H9 (cell line): ENCODE measurements around the gene PRKAG2. TPM values are rescaled to one million over a fixed set of nuclear protein-coding genes. Genes with fewer than 3 reads are reported as not detected.

Experiments used
- DNase-seq: peaks from one replicate; pipeline ENCODE4 v3.0.0-alpha.2; 2017
- H2AFZ ChIP-seq: one replicate; pipeline ENCODE4 v1.6.1; 2013; ENCODE audit warnings: mild to moderate bottlenecking, low read length, control low read depth, moderate library complexity
- H2AK5ac ChIP-seq: 2 replicates; pipeline ENCODE4 v1.6.1; 2013; ENCODE audit warnings: low read length, control low read depth, mixed read lengths; ENCODE audit not compliant: insufficient read length
- H2BK120ac ChIP-seq: one replicate; pipeline ENCODE4 v1.6.1; 2013; ENCODE audit warnings: low read depth, mild to moderate bottlenecking, low read length, control low read depth, inconsistent platforms; ENCODE audit not compliant: poor library complexity, severe bottlenecking
- H2BK12ac ChIP-seq: 2 replicates; pipeline ENCODE4 v1.6.1; 2013; ENCODE audit warnings: low read length, control low read depth, mixed read lengths, low read depth; ENCODE audit not compliant: insufficient read length
- H2BK15ac ChIP-seq: 2 replicates; pipeline ENCODE4 v1.6.1; 2013; ENCODE audit warnings: low read depth, low read length, control low read depth
- H2BK20ac ChIP-seq: one replicate; pipeline ENCODE4 v1.6.1; 2013; ENCODE audit warnings: low read depth, mild to moderate bottlenecking, low read length, control low read depth, inconsistent platforms; ENCODE audit not compliant: poor library complexity, severe bottlenecking
- H2BK5ac ChIP-seq: 2 replicates; pipeline ENCODE4 v1.6.1; 2013; ENCODE audit warnings: low read length, control low read depth, mixed read lengths; ENCODE audit not compliant: insufficient read length
- H3K14ac ChIP-seq: 2 replicates; pipeline ENCODE4 v1.6.1; 2013; ENCODE audit warnings: low read length, control low read depth; ENCODE audit not compliant: insufficient read depth
- H3K18ac ChIP-seq: 2 replicates; pipeline ENCODE4 v1.6.1; 2013; ENCODE audit warnings: low read depth, mild to moderate bottlenecking, mixed read lengths, low read length, control low read depth; ENCODE audit not compliant: insufficient read length
- H3K23ac ChIP-seq: 2 replicates; pipeline ENCODE4 v1.6.1; 2013; ENCODE audit warnings: low read length, control low read depth, mixed read lengths, low read depth; ENCODE audit not compliant: insufficient read length
- H3K23me2 ChIP-seq: 2 replicates; pipeline ENCODE4 v1.6.1; 2013; ENCODE audit warnings: low read depth, mild to moderate bottlenecking, mixed read lengths, low read length, control low read depth; ENCODE audit not compliant: insufficient read length, poor library complexity, severe bottlenecking
- H3K27ac ChIP-seq: 2 replicates; pipeline ENCODE4 v1.5.1; 2013; ENCODE audit warnings: low read length, control low read depth, mixed read lengths, low read depth; ENCODE audit not compliant: insufficient read length
- H3K27me3 ChIP-seq: 2 replicates; pipeline ENCODE4 v1.6.1; 2013; ENCODE audit warnings: low read length, control low read depth, inconsistent platforms; ENCODE audit not compliant: insufficient read depth
- H3K4ac ChIP-seq: 2 replicates; pipeline ENCODE4 v1.6.1; 2013; ENCODE audit warnings: low read depth, mild to moderate bottlenecking, control low read depth, inconsistent platforms, low read length, moderate library complexity
- H3K4me1 ChIP-seq: 2 replicates; pipeline ENCODE4 v1.6.1; 2013; ENCODE audit warnings: low read length, control low read depth, inconsistent platforms; ENCODE audit not compliant: insufficient read depth
- H3K4me2 ChIP-seq: 2 replicates; pipeline ENCODE4 v1.6.1; 2013; ENCODE audit warnings: low read length, control low read depth, mixed read lengths; ENCODE audit not compliant: insufficient read length, insufficient read depth
- H3K56ac ChIP-seq: 2 replicates; pipeline ENCODE4 v1.6.1; 2013; ENCODE audit warnings: low read depth, mild to moderate bottlenecking, mixed read lengths, low read length, control low read depth; ENCODE audit not compliant: insufficient read length
- H3K79me1 ChIP-seq: 2 replicates; pipeline ENCODE4 v1.6.1; 2013; ENCODE audit warnings: low read depth, mild to moderate bottlenecking, moderate library complexity, low read length, control low read depth, inconsistent platforms; ENCODE audit not compliant: insufficient read depth, poor library complexity, severe bottlenecking
- H3K79me2 ChIP-seq: 2 replicates; pipeline ENCODE4 v1.6.1; 2013; ENCODE audit warnings: low read length, control low read depth, inconsistent platforms; ENCODE audit not compliant: insufficient read depth
- H3K9ac ChIP-seq: 2 replicates; pipeline ENCODE4 v1.6.1; 2013; ENCODE audit warnings: low read length, control low read depth, mixed read lengths; ENCODE audit not compliant: insufficient read length; ENCODE audit errors: extremely low read depth
- H3K9me3 ChIP-seq: one replicate; pipeline ENCODE4 v1.6.1; 2013; ENCODE audit warnings: low read depth, low read length, inconsistent platforms; ENCODE audit not compliant: control insufficient read depth
- H3T11ph ChIP-seq: one replicate; pipeline ENCODE4 v1.6.1; 2013; ENCODE audit warnings: mild to moderate bottlenecking, low read length, control low read depth, inconsistent platforms
- H4K20me1 ChIP-seq: one replicate; pipeline ENCODE4 v1.6.1; 2013; ENCODE audit not compliant: control insufficient read depth, insufficient read length, insufficient read depth
- H4K5ac ChIP-seq: 2 replicates; pipeline ENCODE4 v1.6.1; 2013; ENCODE audit warnings: low read depth, mild to moderate bottlenecking, mixed read lengths, low read length, control low read depth; ENCODE audit not compliant: insufficient read length
- H4K8ac ChIP-seq: replicated peaks from 2 replicates; pipeline ENCODE4 v1.6.1; 2013; ENCODE audit warnings: low read length, control low read depth, mixed read lengths, low read depth; ENCODE audit not compliant: insufficient read length
- H4K91ac ChIP-seq: 2 replicates; pipeline ENCODE4 v1.6.1; 2013; ENCODE audit warnings: low read depth, mild to moderate bottlenecking, moderate library complexity, mixed read lengths, low read length, control low read depth; ENCODE audit not compliant: insufficient read length
- H3K27ac Mint-ChIP-seq, 3 experiments: 2 replicates in 2 of 3; 3 replicates in 1 of 3; pipeline ENCODE4 v1.8.0; 2020 to 2021; ENCODE audit warnings: mixed read lengths in 3 of 3, mild to moderate bottlenecking in 1 of 3, moderate library complexity in 1 of 3
- H3K27me3 Mint-ChIP-seq: 2 replicates; pipeline ENCODE4 v1.8.0; 2021; ENCODE audit warnings: low read depth, mild to moderate bottlenecking, moderate library complexity, mixed read lengths
- H3K36me3 Mint-ChIP-seq, 3 experiments: 2 replicates in 2 of 3; 3 replicates in 1 of 3; pipeline ENCODE4 v1.8.0; 2020 to 2021; ENCODE audit warnings: low read depth in 3 of 3, mixed read lengths in 3 of 3; ENCODE audit not compliant: insufficient read depth in 1 of 3
- H3K4me1 Mint-ChIP-seq, 2 experiments: 2 replicates each; pipeline ENCODE4 v1.8.0; 2020; ENCODE audit warnings: mixed read lengths in 2 of 2
- H3K4me3 Mint-ChIP-seq, 2 experiments: 2 replicates in 1 of 2; 3 replicates in 1 of 2; pipeline ENCODE4 v1.8.0; 2020 to 2021; ENCODE audit warnings: mild to moderate bottlenecking in 2 of 2, mixed read lengths in 2 of 2, moderate library complexity in 1 of 2
- H3K9me3 Mint-ChIP-seq, 2 experiments: 2 replicates in 1 of 2; 3 replicates in 1 of 2; pipeline ENCODE4 v1.8.0; 2020; ENCODE audit warnings: mild to moderate bottlenecking in 2 of 2, mixed read lengths in 2 of 2, moderate library complexity in 1 of 2
- WGBS: extraction: QIAGEN DNeasy Blood & Tissue Kit; methylation state at CpG from one replicate; pipeline ENCODE4 v1.1.7; 2013; ENCODE audit warnings: missing lambda C conversion rate, low lambda C conversion rate, mixed read lengths; ENCODE audit not compliant: insufficient read length; ENCODE audit errors: extremely low coverage; 5-methylcytosine and 5-hydroxymethylcytosine counted together
- total RNA-seq: library from RNA; stranded (reverse); gene quantifications from 2 replicates; pipeline ENCODE4 v1.2.1, GENCODE V29; 2021
- TF ChIP-seq, protein P1 (sequence below): fragments of 200-600 bp; sonication (generic); conservative IDR thresholded peaks from 3 replicates; pipeline ENCODE4 v1.8.0; 2021; ENCODE audit warnings: antibody characterized with exemption, mild to moderate bottlenecking

Gene PRKAG2
- total RNA-seq, 1 experiment from 2014 or later, result 11.8 TPM

- no peaks in the 10 kb centered on the region for H3K9me3 ChIP-seq
- H2BK15ac ChIP-seq, result no peak overlapping the region
- no peak overlapping the region for H3K23ac ChIP-seq
- H3K4me2 ChIP-seq, result no peak overlapping the region
- Mint-ChIP-seq H3K27ac (peak overlapping the region in 2 of 3 experiments; percentile 39 to 53; a peak in 3 of 7 replicates), H3K4me1 (peaks cover 0 to 4% of the 10 kb centered on the region in 2 experiments; a peak in 2 of 4 replicates), H3K4me3 (no peak overlapping the region), H3K9me3 (no peaks in the 10 kb centered on the region), H3K36me3 (no peaks in the 10 kb centered on the region; a peak in 1 of 7 replicates), H3K27me3 (no peaks in the 10 kb centered on the region)
- H3K14ac ChIP-seq, result no peak overlapping the region
- DNase-seq, result no peak
- H3K9ac ChIP-seq, result no peak overlapping the region
- no peak overlapping the region for H4K5ac ChIP-seq
- no peak overlapping the region for H4K8ac ChIP-seq
- no peak overlapping the region for H4K91ac ChIP-seq
- H3K27ac ChIP-seq, result no peak overlapping the region
- no peaks in the 10 kb centered on the region for H3K79me1 ChIP-seq
- H3K79me2 ChIP-seq, result no peaks in the 10 kb centered on the region
- H3K56ac ChIP-seq, result no peak overlapping the region
- H2BK5ac ChIP-seq, result no peak overlapping the region
- no peak overlapping the region for H2AFZ ChIP-seq
- no peak overlapping the region for H2BK120ac ChIP-seq
- H3K27me3 ChIP-seq, result no peaks in the 10 kb centered on the region
- H2BK20ac ChIP-seq, result no peak overlapping the region
- no peak overlapping the region for H2AK5ac ChIP-seq
- TF ChIP-seq, protein P1, sequence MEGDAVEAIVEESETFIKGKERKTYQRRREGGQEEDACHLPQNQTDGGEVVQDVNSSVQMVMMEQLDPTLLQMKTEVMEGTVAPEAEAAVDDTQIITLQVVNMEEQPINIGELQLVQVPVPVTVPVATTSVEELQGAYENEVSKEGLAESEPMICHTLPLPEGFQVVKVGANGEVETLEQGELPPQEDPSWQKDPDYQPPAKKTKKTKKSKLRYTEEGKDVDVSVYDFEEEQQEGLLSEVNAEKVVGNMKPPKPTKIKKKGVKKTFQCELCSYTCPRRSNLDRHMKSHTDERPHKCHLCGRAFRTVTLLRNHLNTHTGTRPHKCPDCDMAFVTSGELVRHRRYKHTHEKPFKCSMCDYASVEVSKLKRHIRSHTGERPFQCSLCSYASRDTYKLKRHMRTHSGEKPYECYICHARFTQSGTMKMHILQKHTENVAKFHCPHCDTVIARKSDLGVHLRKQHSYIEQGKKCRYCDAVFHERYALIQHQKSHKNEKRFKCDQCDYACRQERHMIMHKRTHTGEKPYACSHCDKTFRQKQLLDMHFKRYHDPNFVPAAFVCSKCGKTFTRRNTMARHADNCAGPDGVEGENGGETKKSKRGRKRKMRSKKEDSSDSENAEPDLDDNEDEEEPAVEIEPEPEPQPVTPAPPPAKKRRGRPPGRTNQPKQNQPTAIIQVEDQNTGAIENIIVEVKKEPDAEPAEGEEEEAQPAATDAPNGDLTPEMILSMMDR, result no peak
- no peak overlapping the region for H2BK12ac ChIP-seq
- H3K18ac ChIP-seq, result no peak overlapping the region
- H3K23me2 ChIP-seq, result no peaks in the 10 kb centered on the region
- no CpG with 5 or more reads among the region's 13 CpGs for WGBS
- no peaks in the 10 kb centered on the region for H4K20me1 ChIP-seq
- no peaks in the 10 kb centered on the region for H3K4me1 ChIP-seq
- no peak overlapping the region for H3K4ac ChIP-seq
- H3T11ph ChIP-seq, result no peak overlapping the region
Observed at GRCh38 chr7:151590071-151590849, 286.7 kb downstream of the PRKAG2 start.
